Nucleus accumbens (tissue), 56 donors: ENCODE measurements around the gene IL33.

Experiments used
- DNase-seq, 56 donors: peaks; one replicate each; lab custom pipeline; 2025; lab: John Stamatoyannopoulos, UW

IL33 gene

GRCh38 chr9:6216002-6216401 lies 395 bp downstream of the IL33 start:
- DNase-seq = no peak

- DNase-seq = no peak
Observed at GRCh38 chr9:6216951-6217350, 1.3 kb downstream of the IL33 start.

- DNase-seq = no peak
Observed at GRCh38 chr9:6218099-6218502, 2.5 kb downstream of the IL33 start.

- no peak for DNase-seq
Observed at GRCh38 chr9:6219040-6219439, 3.4 kb downstream of the IL33 start.

GRCh38 chr9:6219981-6220380 lies 4.4 kb downstream of the IL33 start:
- no peak for DNase-seq

DNA sequence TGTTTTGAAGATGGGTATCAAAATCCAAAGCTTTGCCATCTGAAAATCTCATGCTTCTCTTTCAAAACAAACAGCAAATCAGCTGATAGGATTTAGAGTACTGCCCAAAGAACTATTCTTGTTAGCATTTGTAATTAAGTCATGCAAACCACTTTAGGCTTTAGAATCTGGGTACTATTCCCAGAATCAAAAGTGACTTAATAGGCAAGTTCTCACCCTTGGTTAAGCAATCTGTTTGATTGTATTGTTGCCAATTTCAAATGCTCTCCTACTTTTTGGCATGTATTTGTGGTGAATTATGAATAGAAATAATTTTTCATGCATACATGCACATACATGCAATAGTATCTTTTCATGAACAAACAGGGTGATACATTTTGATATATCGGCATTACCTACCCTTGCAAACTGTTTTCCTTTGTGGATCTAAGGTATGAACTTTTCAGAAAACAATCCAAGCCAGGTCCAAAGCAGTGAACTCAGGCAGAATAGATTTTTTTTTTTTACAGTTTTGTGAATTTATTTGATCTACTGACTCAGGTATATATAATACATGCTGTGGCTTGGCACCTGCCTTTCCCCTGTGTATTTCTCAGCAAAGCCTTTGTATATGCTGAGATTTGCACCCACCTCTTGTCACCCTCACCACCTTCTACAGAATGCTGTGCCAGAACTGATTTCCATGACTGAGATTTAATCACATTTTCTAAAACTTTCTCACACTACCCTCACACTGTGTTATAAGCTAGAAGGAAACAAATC lies 9.0 kb downstream of the IL33 start:
- no peak for DNase-seq

DNA sequence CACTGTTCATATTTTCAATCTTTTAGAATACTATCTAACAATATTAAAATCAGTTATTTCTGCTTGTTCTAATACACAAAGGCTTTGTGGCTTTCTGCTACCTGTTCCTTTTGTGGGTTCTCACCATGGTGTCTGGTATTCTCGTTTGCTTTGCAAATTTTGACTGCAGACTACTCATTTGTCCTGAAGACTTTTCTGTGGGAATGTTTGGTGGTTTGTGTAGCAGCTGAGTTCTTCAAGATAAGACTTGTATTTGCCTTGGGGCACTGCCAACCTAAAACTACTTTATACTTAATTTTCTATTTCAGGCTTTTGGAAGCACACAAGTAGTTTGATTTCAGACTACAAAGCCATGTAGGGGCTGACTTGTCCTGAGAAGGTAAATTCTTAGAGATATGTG lies 11.1 kb downstream of the IL33 start:
- DNase-seq = no peak

DNA sequence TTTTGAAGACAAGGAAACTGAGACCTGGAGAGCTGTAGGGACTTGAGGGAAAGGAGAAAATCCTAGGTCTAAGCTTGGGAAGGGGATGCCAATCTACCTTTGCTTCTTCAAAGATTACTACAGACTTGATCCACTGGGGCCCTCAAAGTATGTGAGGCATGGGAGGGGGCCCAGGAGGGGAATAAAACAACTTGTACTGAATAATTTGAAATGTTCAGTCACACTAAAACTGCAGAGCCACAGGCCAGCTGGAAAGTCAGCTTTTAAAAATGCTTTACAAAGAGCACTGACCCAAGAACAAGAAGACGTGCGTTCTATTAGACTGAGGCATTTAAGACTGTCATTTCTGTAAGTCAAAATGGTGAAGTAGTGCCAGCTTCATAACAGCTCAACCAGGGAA lies 13.6 kb downstream of the IL33 start:
- no peak for DNase-seq

DNA sequence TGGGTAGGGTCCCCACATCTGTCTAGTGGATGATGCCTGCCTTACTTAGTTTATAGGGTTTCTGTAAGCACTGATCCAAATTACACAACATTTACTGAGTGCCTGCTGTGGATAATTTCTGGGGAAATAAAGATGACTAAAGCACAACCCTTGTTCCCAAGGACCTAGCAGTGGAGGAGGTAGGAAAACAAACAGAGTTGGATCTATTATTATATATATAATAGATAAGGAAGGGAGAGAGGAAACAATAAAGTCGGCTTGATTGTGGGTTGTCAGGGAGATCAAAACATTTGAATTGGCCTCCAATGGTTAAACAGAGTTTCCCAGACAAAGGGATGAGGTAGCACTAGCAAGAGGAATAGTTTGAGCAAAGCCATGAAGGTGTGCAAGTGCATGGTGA lies 14.0 kb downstream of the IL33 start:
- no peak for DNase-seq

DNA sequence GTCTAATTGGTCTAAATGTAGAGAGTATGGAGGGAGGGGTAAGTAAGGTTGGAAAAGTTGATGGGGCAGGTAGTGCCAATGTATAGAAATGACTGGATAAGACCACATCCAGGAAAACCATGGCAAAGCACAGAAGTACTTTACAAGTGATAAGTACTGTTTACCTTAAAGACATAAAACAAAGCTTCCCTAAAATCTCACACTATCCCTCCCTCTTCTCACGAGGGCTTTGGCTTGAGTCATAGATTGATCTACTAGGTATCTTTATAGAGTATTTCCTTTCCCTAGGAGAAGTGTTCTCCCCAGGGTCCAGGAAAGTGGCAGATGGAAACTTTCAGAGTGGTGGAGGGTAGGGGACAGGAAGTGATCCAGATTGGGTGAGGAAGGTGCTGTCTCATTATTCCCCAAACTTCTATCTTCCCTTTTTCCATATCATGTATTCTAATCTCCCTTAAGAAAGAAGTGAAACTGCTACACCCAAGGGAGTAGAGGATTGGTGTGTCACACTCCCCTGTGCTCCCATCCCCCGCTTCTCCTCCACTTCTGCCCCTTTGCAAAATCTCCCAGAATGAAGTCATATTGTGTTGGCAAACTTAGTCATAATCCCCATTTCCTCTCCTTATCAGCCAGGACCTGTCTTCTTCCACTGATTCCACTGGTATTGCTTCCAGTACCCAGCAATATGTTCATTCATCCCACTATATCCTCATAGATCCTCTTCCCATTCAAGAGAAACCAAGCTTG lies 14.6 kb downstream of the IL33 start:
- no peak for DNase-seq

DNA sequence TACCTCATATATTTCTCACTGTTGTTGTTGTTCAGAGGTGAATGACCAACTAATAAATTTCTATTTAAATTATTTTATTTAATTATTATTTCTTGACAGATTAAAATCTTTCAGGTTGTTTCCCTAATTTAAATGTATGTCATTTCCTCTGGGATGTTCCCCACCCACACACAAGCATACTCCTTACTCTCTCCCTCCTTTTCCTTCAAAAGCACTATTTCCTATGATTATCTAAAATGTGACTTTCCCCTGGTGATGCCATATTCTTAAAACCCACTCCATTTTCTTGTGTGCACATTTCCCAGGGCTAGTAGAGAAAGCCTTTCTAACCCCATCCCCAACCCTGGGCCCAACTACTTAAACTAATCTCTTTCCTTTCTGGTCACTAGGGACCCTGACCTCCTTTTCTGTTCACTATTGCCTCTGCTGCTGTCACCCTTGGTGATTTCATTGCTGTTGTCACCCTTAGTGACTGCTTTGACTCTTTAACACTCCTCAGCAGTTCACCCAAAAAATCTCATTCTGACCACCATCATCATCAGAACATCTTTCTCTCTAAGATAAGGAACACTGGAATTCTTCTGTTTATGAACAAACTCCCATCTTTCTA lies 16.8 kb downstream of the IL33 start:
- DNase-seq = no peak

- DNase-seq = no peak
Observed at GRCh38 chr9:6234014-6234413, 18.4 kb downstream of the IL33 start.

GRCh38 chr9:6237267-6237666 lies 21.7 kb downstream of the IL33 start:
- no peak for DNase-seq

DNA sequence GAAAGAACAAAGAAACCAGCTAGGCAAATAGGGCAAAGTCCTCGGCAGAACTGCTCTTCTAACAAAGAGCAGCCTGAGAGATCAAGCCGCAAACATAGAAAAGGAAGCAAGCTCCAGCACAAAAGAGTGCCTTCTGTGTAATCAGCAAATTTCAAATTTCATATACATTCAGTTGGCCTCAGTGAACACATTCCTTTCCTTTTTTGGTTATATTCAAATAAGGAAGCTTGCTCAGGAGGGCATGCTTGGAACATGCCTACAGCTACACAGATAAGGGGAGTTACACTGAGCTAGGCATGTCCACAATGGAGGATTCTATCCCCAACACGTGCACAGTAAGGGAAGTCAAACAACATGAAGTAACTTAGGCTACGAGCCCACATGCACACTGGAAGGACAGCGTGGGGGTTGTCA lies 23.4 kb downstream of the IL33 start:
- DNase-seq = no peak

DNA sequence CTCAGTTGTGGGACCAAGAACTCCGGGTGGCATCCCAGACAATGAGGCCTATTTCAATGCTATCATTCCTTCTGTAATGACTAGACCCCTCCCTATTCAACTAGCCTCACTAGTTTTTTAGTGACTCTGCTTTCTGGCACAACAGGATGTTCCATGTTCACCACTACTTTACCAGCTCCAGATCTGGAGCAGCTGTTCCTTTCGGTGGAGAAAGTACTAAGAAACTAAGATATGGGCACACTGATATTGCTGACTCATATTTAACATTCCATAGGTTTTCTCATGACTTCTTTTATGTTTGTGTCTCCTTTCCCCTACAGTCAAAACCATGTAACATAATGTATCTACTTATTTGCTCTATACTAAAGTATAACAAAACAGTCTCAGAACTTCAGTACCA lies 24.1 kb downstream of the IL33 start:
- no peak for DNase-seq

DNA sequence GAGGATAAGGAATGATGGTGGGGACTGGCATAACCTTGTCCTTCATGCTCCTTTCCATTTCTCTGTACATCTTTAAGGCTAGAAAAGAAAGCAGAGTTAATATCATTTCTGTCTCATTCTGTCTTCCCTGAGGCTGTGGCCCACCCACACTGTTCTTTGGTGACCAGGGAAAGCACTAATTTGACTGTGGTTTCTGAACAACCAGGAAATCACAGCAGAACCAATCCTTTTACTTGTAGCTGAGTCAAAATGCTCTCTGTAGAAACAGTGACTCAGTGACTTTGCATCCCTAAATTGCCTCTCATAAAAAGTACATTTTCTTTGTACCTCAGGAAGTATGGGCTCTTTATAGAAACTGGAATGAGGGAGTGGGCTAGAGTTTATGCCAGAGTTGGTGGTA lies 28.1 kb downstream of the IL33 start:
- no peak for DNase-seq

- no peak for DNase-seq
Observed at GRCh38 chr9:6247266-6247665, 31.7 kb downstream of the IL33 start.

- no peak for DNase-seq
Observed at GRCh38 chr9:6268826-6269397, 53.3 kb downstream of the IL33 start.

DNA sequence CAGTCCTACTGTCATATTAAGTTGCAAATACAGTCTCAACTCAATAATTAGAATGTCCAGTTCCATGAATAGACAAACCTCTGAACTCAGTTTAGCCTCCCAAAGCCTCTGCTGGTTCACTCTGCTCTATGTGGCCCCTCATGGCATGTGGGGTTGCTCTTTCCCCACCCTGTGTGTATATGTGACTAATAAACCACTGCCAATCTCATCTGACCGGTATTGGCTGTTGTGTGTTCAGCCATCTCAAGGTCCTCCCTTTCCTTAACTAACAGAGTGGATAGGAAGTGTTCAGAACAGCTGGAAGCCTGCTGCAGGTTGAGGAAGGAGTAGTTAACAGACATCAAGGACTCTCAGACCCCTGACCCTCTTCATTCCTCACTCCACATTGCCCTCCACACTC lies 55.3 kb downstream of the IL33 start:
- DNase-seq = no peak

DNA sequence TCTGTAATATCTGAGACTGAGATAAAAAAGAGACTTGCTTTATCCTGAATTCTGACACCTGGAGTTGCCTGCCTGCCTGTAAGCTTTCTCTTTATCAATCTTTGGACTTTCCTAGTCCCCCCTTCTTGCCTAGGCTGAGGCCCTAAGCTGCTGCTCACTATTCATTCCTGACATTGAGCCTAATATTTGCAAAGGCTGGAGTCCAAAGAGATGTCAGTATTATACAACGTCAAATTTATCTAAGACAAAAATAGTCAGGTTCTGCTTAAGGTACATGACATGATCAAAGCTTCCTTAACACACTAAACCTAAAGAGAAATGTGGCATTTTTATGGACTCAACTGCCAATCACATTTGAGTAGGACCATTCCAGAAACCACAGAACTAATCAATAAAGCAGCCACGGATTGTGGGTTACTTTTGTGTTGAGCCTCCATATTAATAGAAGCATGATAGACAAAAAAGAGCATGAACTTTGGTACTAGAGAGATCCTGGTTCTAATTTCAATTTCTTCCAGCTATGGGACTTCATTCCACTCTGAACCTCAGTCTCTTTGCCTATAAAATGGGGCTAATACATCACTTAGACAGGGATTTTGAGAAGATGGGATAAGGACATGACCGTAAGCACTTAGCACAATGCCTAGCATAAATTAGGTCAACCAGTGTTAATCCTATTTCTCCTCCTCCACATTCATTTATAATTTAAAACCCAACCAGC lies 56.1 kb downstream of the IL33 start:
- DNase-seq = no peak

- DNase-seq = no peak
Observed at GRCh38 chr9:6272229-6272598, 56.6 kb downstream of the IL33 start.
